Lower lobe of right lung (tissue), 2 donors: ENCODE data around the gene C1QTNF9. TPM values are rescaled to one million over a fixed set of nuclear protein-coding genes. Genes with fewer than 3 reads are reported as not detected.

Experiments used
- ATAC-seq, 2 donors: fragments of 200-7000 bp; cut with Tn5 transposase; one replicate each; pipeline ENCODE4 v1.9.1; 2020 to 2022; ENCODE audit warnings: mild to moderate bottlenecking in 2 of 2, moderate library complexity in 2 of 2
- DNase-seq: peaks from one replicate; pipeline ENCODE4 v3.0.0-alpha.2; 2020
- H3K27ac ChIP-seq: fragments of 200-600 bp; one replicate; pipeline ENCODE4 v1.8.0; 2022
- H3K27me3 ChIP-seq: fragments of 200-600 bp; one replicate; pipeline ENCODE4 v1.8.0; 2022; ENCODE audit warnings: low read depth
- H3K36me3 ChIP-seq: fragments of 200-600 bp; one replicate; pipeline ENCODE4 v1.8.0; 2022; ENCODE audit warnings: mild to moderate bottlenecking
- H3K4me1 ChIP-seq: fragments of 200-600 bp; one replicate; pipeline ENCODE4 v1.8.0; 2022
- H3K4me3 ChIP-seq: fragments of 200-600 bp; one replicate; pipeline ENCODE4 v1.8.0; 2022; ENCODE audit warnings: mild to moderate bottlenecking
- H3K9me3 ChIP-seq: fragments of 200-600 bp; one replicate; pipeline ENCODE4 v1.8.0; 2022
- intact Hi-C: fragments of 100-400 bp; cut with DNase I; formaldehyde crosslinking; loops from one replicate; pipeline ENCODE4 v1.11.0; 2022
- total RNA-seq: library from RNA; stranded (reverse); fragmentation: NEBNext Ultra II Directional; extraction: Animal tissue kit (Norgen Biotek cat#: 25700); gene quantifications from one replicate; pipeline ENCODE4 v1.2.1, GENCODE V29; 2021
- TF ChIP-seq, protein P1 (sequence below): fragments of 200-600 bp; IDR thresholded peaks from one replicate; pipeline ENCODE4 v1.8.0; 2022; ENCODE audit warnings: antibody characterized with exemption, mild to moderate bottlenecking
- donor health status: DM: no; HTN: yes; CAD: no; lungs with severe emphysema.

The C1QTNF9 gene
- total RNA-seq, 1 donor from 2014 or later: not detected

DNA sequence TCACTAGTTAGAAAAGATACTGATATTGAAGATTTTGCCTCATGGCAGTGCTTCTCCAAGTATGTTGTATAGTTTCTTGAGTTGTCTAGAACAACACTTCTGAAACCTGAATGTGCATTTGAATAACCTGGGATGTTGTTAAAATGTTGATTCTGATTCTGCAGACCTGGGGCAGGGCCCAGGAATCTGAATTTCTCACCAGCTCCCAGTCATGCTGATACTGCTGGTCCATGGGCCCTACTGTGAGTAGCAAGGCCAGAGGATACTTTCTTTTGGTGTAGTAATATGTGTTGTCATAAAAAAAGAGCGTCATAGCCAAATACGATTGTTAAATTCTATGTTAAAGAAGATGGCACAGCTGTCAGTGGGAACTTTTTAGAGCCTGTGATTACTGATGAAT lies 41.6 kb upstream of the C1QTNF9 start:
- peaks cover 72% of the 10 kb centered on the region for H3K4me1 ChIP-seq
- peak overlapping the region; percentile 27 for H3K4me3 ChIP-seq
- no peaks in the 10 kb centered on the region for H3K9me3 ChIP-seq
- intact Hi-C loops: no loop called here
- ATAC-seq (no peak), DNase-seq (no peak)
- peak overlapping the region; percentile 66 for H3K27ac ChIP-seq
- H3K36me3 ChIP-seq: no peaks in the 10 kb centered on the region
- H3K27me3 ChIP-seq: no peaks in the 10 kb centered on the region
- TF ChIP-seq, protein P1, sequence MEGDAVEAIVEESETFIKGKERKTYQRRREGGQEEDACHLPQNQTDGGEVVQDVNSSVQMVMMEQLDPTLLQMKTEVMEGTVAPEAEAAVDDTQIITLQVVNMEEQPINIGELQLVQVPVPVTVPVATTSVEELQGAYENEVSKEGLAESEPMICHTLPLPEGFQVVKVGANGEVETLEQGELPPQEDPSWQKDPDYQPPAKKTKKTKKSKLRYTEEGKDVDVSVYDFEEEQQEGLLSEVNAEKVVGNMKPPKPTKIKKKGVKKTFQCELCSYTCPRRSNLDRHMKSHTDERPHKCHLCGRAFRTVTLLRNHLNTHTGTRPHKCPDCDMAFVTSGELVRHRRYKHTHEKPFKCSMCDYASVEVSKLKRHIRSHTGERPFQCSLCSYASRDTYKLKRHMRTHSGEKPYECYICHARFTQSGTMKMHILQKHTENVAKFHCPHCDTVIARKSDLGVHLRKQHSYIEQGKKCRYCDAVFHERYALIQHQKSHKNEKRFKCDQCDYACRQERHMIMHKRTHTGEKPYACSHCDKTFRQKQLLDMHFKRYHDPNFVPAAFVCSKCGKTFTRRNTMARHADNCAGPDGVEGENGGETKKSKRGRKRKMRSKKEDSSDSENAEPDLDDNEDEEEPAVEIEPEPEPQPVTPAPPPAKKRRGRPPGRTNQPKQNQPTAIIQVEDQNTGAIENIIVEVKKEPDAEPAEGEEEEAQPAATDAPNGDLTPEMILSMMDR: no peak

DNA sequence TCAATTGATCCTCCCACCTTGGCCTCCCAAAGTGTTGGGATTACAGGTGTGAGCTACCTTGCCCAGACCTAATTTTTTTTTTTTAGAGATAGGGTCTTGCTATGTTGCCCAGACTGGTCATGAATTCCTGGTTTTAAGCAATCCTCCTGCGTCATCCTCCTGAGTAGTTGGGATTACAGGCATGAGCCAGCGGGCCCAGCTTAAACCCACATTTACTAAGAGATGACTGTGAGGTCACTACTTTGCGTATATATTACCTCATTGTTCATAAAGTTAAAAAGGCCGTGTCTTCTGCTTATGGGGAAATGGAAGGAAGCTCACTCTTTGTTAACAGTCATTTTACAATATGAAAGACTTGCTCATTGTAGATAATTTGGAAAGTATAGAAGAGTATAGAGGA lies 39.6 kb upstream of the C1QTNF9 start:
- intact Hi-C loops: no loop called here
- Histone ChIP-seq H3K4me3 (no peak overlapping the region), H3K4me1 (peaks cover 71% of the 10 kb centered on the region), H3K27ac (peak overlapping the region; percentile 92), H3K27me3 (no peaks in the 10 kb centered on the region), H3K36me3 (no peaks in the 10 kb centered on the region), H3K9me3 (no peaks in the 10 kb centered on the region)
- TF ChIP-seq, protein P1: no peak
- ATAC-seq: no peak
- DNase-seq: no peak

DNA sequence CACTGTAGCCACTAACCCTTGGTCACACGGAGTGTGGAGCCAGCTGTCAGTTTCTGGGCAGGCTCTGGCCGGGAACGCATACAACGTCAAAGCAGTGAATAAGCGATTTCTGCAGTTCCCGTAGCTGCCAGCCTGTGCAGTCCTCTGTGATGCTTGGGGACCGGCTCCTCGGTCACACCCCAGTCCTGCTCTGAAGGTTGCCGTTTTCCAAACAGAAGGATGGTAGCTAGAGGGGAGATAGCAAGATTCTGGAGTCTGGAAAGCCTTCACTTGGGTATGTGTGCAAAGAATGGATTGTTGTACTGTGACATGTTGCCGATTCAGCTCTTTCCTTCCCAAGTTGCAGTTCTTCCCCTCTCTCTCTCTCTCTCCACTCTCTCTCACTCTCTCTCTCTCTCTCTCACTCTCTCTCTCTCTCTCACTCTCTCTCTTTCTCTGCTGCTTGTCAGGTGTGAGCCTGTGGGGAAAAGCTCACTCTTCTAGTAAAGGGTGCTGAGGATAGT lies 38.7 kb upstream of the C1QTNF9 start:
- DNase-seq: peak; percentile 83
- H3K4me3 ChIP-seq: peak overlapping the region; percentile 52
- peak overlapping the region; percentile 92 for H3K27ac ChIP-seq
- no peaks in the 10 kb centered on the region for H3K36me3 ChIP-seq
- H3K9me3 ChIP-seq: no peaks in the 10 kb centered on the region
- no peaks in the 10 kb centered on the region for H3K27me3 ChIP-seq
- H3K4me1 ChIP-seq: peaks cover 71% of the 10 kb centered on the region
- peak; percentile 80 to 83 for ATAC-seq
- TF ChIP-seq, protein P1: no peak
- intact Hi-C loops: no loop called here

DNA sequence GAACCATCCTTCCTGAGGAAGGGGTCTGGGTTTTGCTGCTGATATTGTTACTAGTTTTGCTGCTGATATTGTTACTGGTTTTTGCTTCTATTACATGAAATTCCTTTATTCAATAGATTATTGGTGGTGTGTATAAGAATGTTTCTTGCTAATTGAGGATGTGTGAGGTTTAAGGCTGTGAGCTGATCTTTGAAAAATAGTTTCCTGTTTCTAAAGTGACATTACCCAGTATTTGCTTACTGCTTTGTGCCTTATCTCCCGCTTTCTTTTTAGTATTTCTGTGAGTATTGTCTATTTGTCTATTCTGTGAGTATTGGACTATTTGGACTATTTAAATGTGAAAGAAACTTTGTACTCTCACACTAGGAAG lies 38.2 kb upstream of the C1QTNF9 start:
- Histone ChIP-seq H3K36me3 (no peaks in the 10 kb centered on the region), H3K9me3 (no peaks in the 10 kb centered on the region), H3K4me3 (peak overlapping the region; percentile 52), H3K4me1 (peaks cover 76% of the 10 kb centered on the region), H3K27me3 (no peaks in the 10 kb centered on the region), H3K27ac (peak overlapping the region; percentile 92)
- DNase-seq: no peak
- intact Hi-C loops: no loop called here
- ATAC-seq: no peak
- TF ChIP-seq, protein P1: no peak

DNA sequence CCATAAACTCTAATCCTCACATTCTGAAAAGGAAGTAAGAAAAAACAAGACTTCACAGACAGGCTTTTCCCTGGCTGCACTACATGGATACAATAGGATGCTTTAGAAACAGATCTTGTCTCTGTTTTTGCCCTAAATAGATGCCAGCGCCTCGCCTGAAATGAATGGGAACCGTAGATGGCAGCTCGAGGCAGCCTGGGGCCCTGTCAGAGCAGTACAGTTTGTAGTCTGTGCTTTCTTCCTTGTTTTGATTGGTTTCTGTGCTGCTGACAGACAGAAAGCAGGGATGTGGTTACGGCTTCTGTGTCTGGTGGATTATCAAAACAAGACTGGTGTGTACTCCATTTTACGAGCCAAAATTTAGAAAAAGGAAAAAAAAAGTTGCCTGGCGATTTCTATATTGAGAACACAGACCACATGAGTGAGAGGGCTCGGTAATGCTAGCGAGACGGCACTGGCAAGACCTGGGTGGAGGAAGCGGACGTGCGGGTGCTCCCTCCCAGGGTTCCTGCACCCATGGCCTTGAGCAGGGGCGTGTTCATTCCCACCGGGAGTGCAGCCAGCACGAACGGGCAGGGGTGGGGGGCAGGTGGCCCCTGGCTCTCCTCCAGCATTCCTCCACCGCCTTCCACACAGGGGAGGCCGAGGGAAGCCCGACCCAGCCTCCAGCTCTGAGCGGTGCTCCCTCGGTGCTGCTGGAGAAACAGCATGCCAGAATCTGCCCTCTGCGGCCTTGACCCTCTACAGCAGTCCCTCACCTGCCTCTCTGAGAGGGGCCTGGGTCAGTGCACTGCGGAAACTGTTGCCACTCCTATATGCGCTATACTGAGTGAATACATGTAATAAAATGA lies 37.6 kb upstream of the C1QTNF9 start:
- peak overlapping the region; percentile 92 for H3K27ac ChIP-seq
- H3K27me3 ChIP-seq: no peaks in the 10 kb centered on the region
- peaks cover 78% of the 10 kb centered on the region for H3K4me1 ChIP-seq
- ATAC-seq: peak; percentile 74 to 77
- DNase-seq: peak; percentile 79
- TF ChIP-seq, protein P1: no peak
- intact Hi-C loops: no loop called here
- H3K9me3 ChIP-seq: no peaks in the 10 kb centered on the region
- H3K4me3 ChIP-seq: peak overlapping the region; percentile 52
- H3K36me3 ChIP-seq: no peaks in the 10 kb centered on the region
